CD8-positive, alpha-beta memory T cell (primary cell): Measurements from ENCODE around the gene FAM199X. TPM values are rescaled to one million over a fixed set of nuclear protein-coding genes. Genes with fewer than 3 reads are reported as not detected.
A peak's percentile ranks its signal among the peaks of the same experiment; 100 is the strongest.
"Not testable (repeated sequence)": the region's sequence is repeated elsewhere in the genome, so short reads cannot be mapped to it uniquely, and the experiment has no call there.

Source experiments
- CTCF ChIA-PET: fragments of 350-600 bp; sonication (Branson Sonifier 250); formaldehyde crosslinking; loops from one replicate; lab custom pipeline; 2021; ENCODE audit warnings: antibody characterized with exemption; lab: Charles Lee
- POLR2A ChIA-PET: fragments of 350-600 bp; sonication (Branson Sonifier 250); formaldehyde crosslinking; loops from one replicate; lab custom pipeline; 2021; ENCODE audit warnings: antibody characterized with exemption; lab: Charles Lee
- DNase-seq, 5 donors: peaks; one replicate each; pipeline versions ENCODE4 v3.0.0 to v3.0.0-alpha.2; 2020 to 2022; ENCODE audit warnings: mixed read lengths in 1 of 5
- H3K27ac ChIP-seq: one replicate; pipeline ENCODE4 v1.7.0; 2013; ENCODE audit warnings: low read depth, mild to moderate bottlenecking, low read length, moderate library complexity
- H3K27me3 ChIP-seq: 2 replicates; pipeline ENCODE4 v1.7.0; 2013; ENCODE audit warnings: low read length, mild to moderate bottlenecking; ENCODE audit not compliant: insufficient read depth, poor library complexity, severe bottlenecking
- H3K36me3 ChIP-seq: 2 replicates; pipeline ENCODE4 v1.7.0; 2013; ENCODE audit warnings: mild to moderate bottlenecking, low read length, moderate library complexity; ENCODE audit not compliant: insufficient read depth
- H3K4me1 ChIP-seq: 2 replicates; pipeline ENCODE4 v1.7.0; 2013; ENCODE audit warnings: mild to moderate bottlenecking, low read length, moderate library complexity; ENCODE audit not compliant: insufficient read depth
- H3K4me3 ChIP-seq: 2 replicates; pipeline ENCODE4 v1.7.0; 2013; ENCODE audit warnings: mild to moderate bottlenecking, low read length
- H3K9me3 ChIP-seq: 2 replicates; pipeline ENCODE4 v1.7.0; 2013; ENCODE audit warnings: mild to moderate bottlenecking, low read length
- H3K27ac Mint-ChIP-seq, 8 donors: one replicate each; pipeline ENCODE4 v1.8.0; 2020 to 2021; ENCODE audit warnings: mixed read lengths in 8 of 8, mild to moderate bottlenecking in 6 of 8, inconsistent platforms in 3 of 8, moderate library complexity in 3 of 8
- H3K27me3 Mint-ChIP-seq, 2 donors: one replicate each; pipeline ENCODE4 v1.8.0; 2020 to 2021; ENCODE audit warnings: mixed read lengths in 2 of 2, mild to moderate bottlenecking in 1 of 2, moderate library complexity in 1 of 2
- H3K36me3 Mint-ChIP-seq, 3 donors: one replicate each; pipeline ENCODE4 v1.8.0; 2020 to 2021; ENCODE audit warnings: mixed read lengths in 3 of 3, inconsistent platforms in 1 of 3, mild to moderate bottlenecking in 1 of 3
- H3K4me1 Mint-ChIP-seq, 3 donors: one replicate each; pipeline ENCODE4 v1.8.0; 2020 to 2021; ENCODE audit warnings: mixed read lengths in 3 of 3, inconsistent platforms in 1 of 3, mild to moderate bottlenecking in 1 of 3
- H3K4me3 Mint-ChIP-seq, 7 donors: one replicate each; pipeline ENCODE4 v1.8.0; 2020 to 2021; ENCODE audit warnings: mixed read lengths in 7 of 7, mild to moderate bottlenecking in 6 of 7, moderate library complexity in 4 of 7, inconsistent platforms in 2 of 7
- H3K9me3 Mint-ChIP-seq, 5 donors: one replicate each; pipeline ENCODE4 v1.8.0; 2020 to 2022; ENCODE audit warnings: mixed read lengths in 5 of 5, mild to moderate bottlenecking in 3 of 5, moderate library complexity in 2 of 5, inconsistent platforms in 1 of 5
- polyA plus RNA-seq: library from polyadenylated mRNA; unstranded; fragments of 300-500 nt; fragmentation: Illumina TruSeq; gene quantifications from one replicate; pipeline ENCODE4 v1.2.3, GENCODE V29; 2021
- total RNA-seq, 2 experiments: library from RNA; stranded (reverse); gene quantifications; one replicate each; pipeline ENCODE4 v1.2.3, GENCODE V29; 2021

Gene FAM199X
- total and polyA plus RNA-seq, 3 experiments from 2014 or later, result 8.6 to 10.7 (median 10.2) TPM

DNA sequence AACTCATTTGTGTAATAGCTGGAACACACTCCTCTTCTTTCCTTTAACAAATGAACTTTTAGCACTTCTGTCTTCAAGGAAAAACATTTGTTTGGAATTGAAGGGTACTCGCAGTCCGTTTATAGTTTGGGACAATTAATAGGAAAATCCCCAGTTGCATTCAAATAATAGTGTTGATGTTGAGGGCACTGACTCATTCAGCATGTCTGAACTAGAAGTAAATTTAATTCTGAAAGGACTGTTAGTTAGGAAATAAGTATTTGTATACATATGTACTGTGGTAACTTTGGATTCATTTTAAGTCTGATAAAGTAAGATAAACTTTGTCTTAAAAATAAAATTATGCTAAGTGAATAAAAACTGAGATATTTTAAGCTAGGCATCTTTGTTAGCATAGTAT is 27.2 kb downstream of the FAM199X start:
- ChIA-PET CTCF (no interaction called here), POLR2A (no interaction called here)
- H3K27ac Mint-ChIP-seq, result no peak overlapping the region
- Histone ChIP-seq H3K27ac (no peak overlapping the region), H3K36me3 (peaks cover 5% of the 10 kb centered on the region), H3K4me1 (no peaks in the 10 kb centered on the region), H3K9me3 (no peaks in the 10 kb centered on the region), H3K4me3 (no peak overlapping the region), H3K27me3 (no peaks in the 10 kb centered on the region)
- no peak overlapping the region for H3K4me3 Mint-ChIP-seq
- peaks cover 0 to 43% (median 3%) of the 10 kb centered on the region in 3 donors for H3K36me3 Mint-ChIP-seq
- DNase-seq, result no peak
- no peaks in the 10 kb centered on the region for H3K9me3 Mint-ChIP-seq
- H3K4me1 Mint-ChIP-seq, result peaks cover 0 to 4% (median 0%) of the 10 kb centered on the region in 3 donors
- H3K27me3 Mint-ChIP-seq, result no peaks in the 10 kb centered on the region

GRCh38 chrX:104195013-104195412 is 28.8 kb downstream of the FAM199X start:
- no peak overlapping the region for H3K4me3 Mint-ChIP-seq
- Histone ChIP-seq H3K9me3 (no peaks in the 10 kb centered on the region), H3K27me3 (no peaks in the 10 kb centered on the region), H3K4me1 (no peaks in the 10 kb centered on the region), H3K27ac (no peak overlapping the region), H3K36me3 (no peaks in the 10 kb centered on the region), H3K4me3 (no peak overlapping the region)
- no peaks in the 10 kb centered on the region for H3K27me3 Mint-ChIP-seq
- peaks cover 0 to 29% (median 3%) of the 10 kb centered on the region in 3 donors for H3K36me3 Mint-ChIP-seq
- POLR2A ChIA-PET, result no interaction called here
- CTCF ChIA-PET, result interaction anchor here (0.8 to 1.1 kb wide), 4 partner anchors 22 to 73 kb away, joined by 3 to 6 read pairs (median 3); partner anchors contain the start of gene SLC25A53
- peaks cover 0 to 4% (median 0%) of the 10 kb centered on the region in 3 donors for H3K4me1 Mint-ChIP-seq
- H3K27ac Mint-ChIP-seq, result no peak overlapping the region
- H3K9me3 Mint-ChIP-seq, result no peaks in the 10 kb centered on the region
- DNase-seq, result no peak

DNA sequence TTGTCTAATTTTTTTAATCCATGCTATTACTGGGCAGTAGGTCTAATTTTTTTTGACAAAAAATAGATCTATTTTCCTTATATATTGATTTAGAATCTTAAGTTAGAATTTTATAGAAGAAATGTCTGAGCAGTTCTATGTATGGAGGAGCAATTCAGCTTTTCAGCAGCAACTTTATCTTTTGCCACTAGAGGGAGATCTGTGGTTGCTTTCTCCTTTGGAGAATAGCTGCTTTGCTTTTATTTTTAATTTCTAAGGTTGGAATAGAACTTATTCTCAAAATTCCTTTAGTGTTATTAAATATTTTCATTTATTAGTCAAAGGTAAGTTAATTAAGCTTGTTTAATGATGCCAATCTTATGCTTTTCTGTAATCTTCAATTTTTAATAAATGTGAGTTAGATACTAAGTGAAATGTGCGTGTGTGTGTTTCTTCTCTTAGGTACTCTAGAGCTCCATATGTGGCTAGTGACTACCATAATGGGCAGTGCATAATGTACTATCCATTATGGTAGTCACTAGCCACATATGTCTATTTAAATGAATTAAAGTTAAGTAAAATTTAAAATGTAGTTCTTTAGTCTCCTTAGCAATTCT is 29.3 kb downstream of the FAM199X start:
- H3K27me3 Mint-ChIP-seq, result no peaks in the 10 kb centered on the region
- peaks cover 0 to 4% (median 0%) of the 10 kb centered on the region in 3 donors for H3K4me1 Mint-ChIP-seq
- Histone ChIP-seq H3K27ac (no peak overlapping the region), H3K36me3 (no peaks in the 10 kb centered on the region), H3K4me1 (no peaks in the 10 kb centered on the region), H3K9me3 (no peaks in the 10 kb centered on the region), H3K4me3 (no peak overlapping the region), H3K27me3 (no peaks in the 10 kb centered on the region)
- H3K27ac Mint-ChIP-seq, result no peak overlapping the region
- no peak overlapping the region for H3K4me3 Mint-ChIP-seq
- H3K9me3 Mint-ChIP-seq, result no peaks in the 10 kb centered on the region
- H3K36me3 Mint-ChIP-seq, result peaks cover 0 to 23% (median 0%) of the 10 kb centered on the region in 3 donors
- CTCF ChIA-PET, result interaction anchor here (0.5 to 1.2 kb wide), 6 partner anchors 9 to 72 kb away, joined by 3 to 6 read pairs (median 3); partner anchors contain the start of gene SLC25A53
- POLR2A ChIA-PET, result no interaction called here
- DNase-seq, result peak in 2 of 5 donors; percentile 10 to 11

DNA sequence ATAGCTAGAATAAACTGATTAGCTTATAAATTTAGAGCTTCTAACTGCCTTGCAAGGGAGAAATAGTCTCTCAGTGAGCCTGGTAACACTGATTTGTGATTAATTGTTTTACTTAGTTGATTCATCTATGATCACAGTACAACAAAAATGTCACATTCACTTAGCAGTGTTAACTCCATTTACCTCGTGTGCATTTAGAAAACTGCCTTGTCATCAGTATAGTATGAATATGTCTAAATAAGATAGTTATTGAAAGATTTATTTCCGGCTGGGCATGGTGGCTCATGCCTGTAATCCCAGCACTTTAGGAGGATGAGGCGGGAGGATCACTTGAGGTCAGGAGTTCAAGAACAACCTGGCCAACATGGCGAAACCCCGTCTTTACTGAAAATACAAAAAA is 39.3 kb downstream of the FAM199X start:
- no peaks in the 10 kb centered on the region for H3K4me1 ChIP-seq
- no peak overlapping the region for H3K27ac Mint-ChIP-seq
- H3K9me3 ChIP-seq, result no peaks in the 10 kb centered on the region
- no peaks in the 10 kb centered on the region for H3K9me3 Mint-ChIP-seq
- POLR2A ChIA-PET, result no interaction called here
- peaks cover 0 to under 1% of the 10 kb centered on the region in 2 donors for H3K27me3 Mint-ChIP-seq
- no peak for DNase-seq
- no peak overlapping the region for H3K4me3 ChIP-seq
- no peaks in the 10 kb centered on the region for H3K36me3 ChIP-seq
- H3K27me3 ChIP-seq, result no peaks in the 10 kb centered on the region
- H3K4me1 Mint-ChIP-seq, result no peaks in the 10 kb centered on the region
- CTCF ChIA-PET, result no interaction called here
- peaks cover 0 to 5% (median 0%) of the 10 kb centered on the region in 3 donors for H3K36me3 Mint-ChIP-seq
- H3K27ac ChIP-seq, result no peak overlapping the region
- no peak overlapping the region for H3K4me3 Mint-ChIP-seq

- Mint-ChIP-seq H3K4me3 (no peak overlapping the region), H3K27ac (no peak overlapping the region), H3K9me3 (no peaks in the 10 kb centered on the region), H3K4me1 (no peaks in the 10 kb centered on the region), H3K36me3 (no peaks in the 10 kb centered on the region), H3K27me3 (peaks cover 3 to 4% of the 10 kb centered on the region in 2 donors)
- Histone ChIP-seq H3K4me1 (no peaks in the 10 kb centered on the region), H3K36me3 (no peaks in the 10 kb centered on the region), H3K27me3 (no peaks in the 10 kb centered on the region), H3K9me3 (no peaks in the 10 kb centered on the region), H3K27ac (no peak overlapping the region), H3K4me3 (no peak overlapping the region)
- no peak for DNase-seq
- ChIA-PET CTCF (no interaction called here), POLR2A (no interaction called here)
Observed at GRCh38 chrX:104211187-104211586, 44.9 kb downstream of the FAM199X start.

DNA sequence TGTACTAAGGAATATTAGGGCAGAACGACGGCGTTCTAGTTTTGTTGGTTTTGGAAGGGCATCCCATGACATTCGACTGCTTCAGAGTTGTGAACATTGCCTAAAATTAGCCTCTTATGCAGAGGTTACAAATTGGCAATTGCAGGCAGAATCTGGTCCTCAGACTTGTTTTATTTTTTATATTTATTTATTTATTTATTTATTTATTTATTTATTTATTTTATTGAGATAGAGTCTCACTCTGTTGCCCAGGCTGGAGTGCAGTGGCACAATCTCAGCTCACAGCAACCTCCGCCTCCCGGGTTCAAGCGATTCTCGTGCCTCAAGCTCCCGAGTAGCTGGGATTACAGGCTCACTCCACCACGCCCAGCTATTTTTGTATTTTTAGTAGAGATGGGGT is 63.8 kb downstream of the FAM199X start:
- H3K36me3 ChIP-seq, H3K36me3 Mint-ChIP-seq, CTCF ChIA-PET, H3K27ac ChIP-seq, H3K4me3 Mint-ChIP-seq, DNase-seq, H3K9me3 Mint-ChIP-seq, H3K4me3 ChIP-seq, H3K27me3 Mint-ChIP-seq, H3K4me1 Mint-ChIP-seq, H3K9me3 ChIP-seq, H3K4me1 ChIP-seq, H3K27me3 ChIP-seq, H3K27ac Mint-ChIP-seq, POLR2A ChIA-PET: not testable (repeated sequence)

Other genes with a start within 250 kb of the FAM199X start
- 1 to 10 TPM; 6.2 to 6.7 TPM for gene TMSB15B, start 203.8 kb upstream of the FAM199X start, total RNA-seq
- 4.9 TPM for gene TMSB15B, start 203.8 kb upstream of the FAM199X start, polyA plus RNA-seq
- not detected for gene H2BW1, start 152.7 kb upstream of the FAM199X start, total RNA-seq
- gene H2BW1, start 152.7 kb upstream of the FAM199X start, polyA plus RNA-seq, result not detected
- not detected for gene H2BW2, start 126.5 kb upstream of the FAM199X start, total RNA-seq
- not detected for gene H2BW2, start 126.5 kb upstream of the FAM199X start, polyA plus RNA-seq
- gene TMSB15C, start 90.2 kb upstream of the FAM199X start, total RNA-seq, result 1 to 10 TPM; 2.1 to 3.3 TPM
- gene TMSB15C, start 90.2 kb upstream of the FAM199X start, polyA plus RNA-seq, result 0.93 TPM
- 1 to 10 TPM; 2.9 to 3.1 TPM for gene ZCCHC18, start 53.9 kb upstream of the FAM199X start, total RNA-seq
- 7.0 TPM for gene ZCCHC18, start 53.9 kb upstream of the FAM199X start, polyA plus RNA-seq
- gene SLC25A53, start 9.4 kb upstream of the FAM199X start, total RNA-seq, result 1 to 10 TPM; 6.8 to 8.5 TPM
- gene SLC25A53, start 9.4 kb upstream of the FAM199X start, polyA plus RNA-seq, result 9.5 TPM
- gene ESX1, start 88.5 kb downstream of the FAM199X start, total RNA-seq, result not detected
- gene ESX1, start 88.5 kb downstream of the FAM199X start, polyA plus RNA-seq, result not detected